Common myeloid progenitor, CD34-positive (primary cell): ENCODE measurements around the gene CCNDBP1.

Experiments used
- CTCF ChIA-PET: fragments of 350-600 bp; sonication (Branson Sonifier 250); formaldehyde crosslinking; loops from one replicate; lab custom pipeline; 2021; ENCODE audit warnings: antibody characterized with exemption; lab: Charles Lee
- POLR2A ChIA-PET: fragments of 350-600 bp; sonication (Branson Sonifier 250); formaldehyde crosslinking; loops from one replicate; lab custom pipeline; 2021; ENCODE audit warnings: antibody characterized with exemption; lab: Charles Lee
- DNase-seq, 3 donors: peaks; one replicate each; pipeline versions ENCODE4 v3.0.0 to v3.0.0-alpha.2; 2013
- H3K27ac ChIP-seq, 2 experiments: 1 replicate in 1 of 2; 2 replicates in 1 of 2; pipeline ENCODE4 v1.7.0; 2013; ENCODE audit warnings: inconsistent platforms in 2 of 2, low read length in 2 of 2, mild to moderate bottlenecking in 2 of 2, low read depth in 1 of 2, moderate library complexity in 1 of 2; ENCODE audit not compliant: severe bottlenecking in 2 of 2, insufficient read depth in 1 of 2, poor library complexity in 1 of 2
- H3K27me3 ChIP-seq, 5 experiments: replicated peaks in 2 of 5; 1 replicate in 3 of 5; 2 replicates in 2 of 5; pipeline versions ENCODE4 v1.6.1 to v1.7.0; 2013; ENCODE audit warnings: low read length in 4 of 5, mild to moderate bottlenecking in 2 of 5, moderate library complexity in 2 of 5, inconsistent platforms in 1 of 5; ENCODE audit not compliant: insufficient read depth in 5 of 5, control insufficient read depth in 4 of 5
- H3K36me3 ChIP-seq, 4 experiments: 1 replicate in 2 of 4; 2 replicates in 2 of 4; pipeline versions ENCODE4 v1.6.1 to v1.7.0; 2013; ENCODE audit warnings: low read length in 3 of 4, control low read depth in 1 of 4, mild to moderate bottlenecking in 1 of 4; ENCODE audit not compliant: control insufficient read depth in 4 of 4, insufficient read depth in 4 of 4
- H3K4me1 ChIP-seq, 4 experiments: 1 replicate in 3 of 4; 2 replicates in 1 of 4; pipeline versions ENCODE4 v1.6.1 to v1.7.1; 2013; ENCODE audit warnings: low read length in 3 of 4, mild to moderate bottlenecking in 3 of 4, control low read depth in 1 of 4, inconsistent platforms in 1 of 4, moderate library complexity in 1 of 4; ENCODE audit not compliant: control insufficient read depth in 4 of 4, insufficient read depth in 4 of 4; ENCODE audit errors: control extremely low read depth in 1 of 4
- H3K4me3 ChIP-seq, 7 experiments: 1 replicate in 4 of 7; 2 replicates in 3 of 7; pipeline versions ENCODE4 v1.5.1 to v1.7.0; 2013; ENCODE audit warnings: mild to moderate bottlenecking in 7 of 7, low read length in 6 of 7, moderate library complexity in 6 of 7, inconsistent platforms in 2 of 7, low read depth in 2 of 7, control low read depth in 1 of 7; ENCODE audit not compliant: insufficient read depth in 4 of 7, control insufficient read depth in 1 of 7; ENCODE audit errors: extremely low read depth in 1 of 7
- H3K9me3 ChIP-seq, 5 experiments: 1 replicate in 4 of 5; 2 replicates in 1 of 5; pipeline versions ENCODE4 v1.6.1 to v1.7.1; 2013; ENCODE audit warnings: low read length in 4 of 5, mild to moderate bottlenecking in 2 of 5, inconsistent platforms in 1 of 5, low read depth in 1 of 5, moderate library complexity in 1 of 5; ENCODE audit not compliant: control insufficient read depth in 4 of 5, insufficient read depth in 2 of 5; ENCODE audit errors: control extremely low read depth in 1 of 5
- WGBS: methylation state at CpG from one replicate; pipeline ENCODE4 v1.1.5; 2013; ENCODE audit not compliant: insufficient coverage; 5-methylcytosine and 5-hydroxymethylcytosine counted together

CCNDBP1 gene

DNA sequence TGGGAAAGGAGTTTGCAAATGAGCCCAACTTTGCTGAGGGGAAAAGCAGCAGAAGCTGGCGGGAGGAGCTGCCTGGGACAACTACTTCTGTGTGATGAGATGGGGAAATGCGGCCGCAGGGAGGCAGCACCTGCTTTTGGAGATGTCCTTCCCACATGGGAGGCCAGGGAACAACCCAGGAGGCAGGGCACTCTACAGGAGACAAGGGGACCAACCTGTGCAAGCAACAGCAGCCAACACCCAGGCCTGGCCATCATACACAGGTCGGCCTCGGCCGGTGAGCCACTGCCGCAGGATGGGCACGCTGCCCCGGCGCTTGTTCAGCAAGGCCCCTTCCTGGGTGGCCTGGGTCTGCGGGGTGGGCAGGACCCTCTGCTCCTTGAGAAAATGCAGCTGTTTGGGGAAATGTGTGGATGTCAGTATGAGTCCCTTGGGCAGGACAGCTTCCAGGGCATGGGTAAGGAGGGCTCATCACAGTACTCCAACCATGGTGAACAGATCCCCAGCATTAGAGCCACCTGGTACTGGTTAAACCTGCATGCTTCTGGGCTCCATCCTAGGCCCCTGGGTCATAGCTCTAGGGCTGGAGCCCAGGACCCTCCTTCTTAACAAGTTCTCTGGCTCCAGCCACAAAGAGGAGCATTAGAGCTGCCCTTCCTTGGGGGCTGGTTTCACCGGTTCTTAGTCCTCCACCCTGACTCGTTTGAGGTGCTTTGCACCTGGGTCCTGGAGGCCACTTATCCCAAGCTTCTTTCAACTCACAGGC lies 24.0 kb downstream of the CCNDBP1 start:
- H3K9me3 ChIP-seq = no peaks in the 10 kb centered on the region
- H3K27me3 ChIP-seq = peaks cover 0 to 25% (median 13%) of the 10 kb centered on the region in 5 experiments
- H3K27ac ChIP-seq = no peak overlapping the region
- POLR2A ChIA-PET = no interaction called here
- no peaks in the 10 kb centered on the region for H3K4me1 ChIP-seq
- peak in 2 of 3 donors; percentile 17 to 25 for DNase-seq
- H3K4me3 ChIP-seq = no peak overlapping the region
- CTCF ChIA-PET = interaction anchor here (0.6 to 4.4 kb wide), 4 partner anchors 16 to 1944 kb away, joined by 3 to 27 read pairs (median 12); partner anchors contain the start of gene TGM5
- no peaks in the 10 kb centered on the region for H3K36me3 ChIP-seq
- WGBS = 81% methylated on average over 10 of the region's 13 CpGs

GRCh38 chr15:43210172-43210745 lies 25.1 kb downstream of the CCNDBP1 start:
- POLR2A ChIA-PET = no interaction called here
- peaks cover 0 to 25% (median 11%) of the 10 kb centered on the region in 5 experiments for H3K27me3 ChIP-seq
- no peaks in the 10 kb centered on the region for H3K4me1 ChIP-seq
- no peak overlapping the region for H3K27ac ChIP-seq
- WGBS = 99% methylated on average over 9 of the region's 15 CpGs
- H3K36me3 ChIP-seq = no peaks in the 10 kb centered on the region
- H3K4me3 ChIP-seq = no peak overlapping the region
- no peaks in the 10 kb centered on the region for H3K9me3 ChIP-seq
- CTCF ChIA-PET = interaction anchor here (0.6 to 4.4 kb wide), 9 partner anchors 9 to 1943 kb away, joined by 3 to 27 read pairs (median 4); partner anchors contain the start of genes EPB42 and TGM5
- no peak for DNase-seq

DNA sequence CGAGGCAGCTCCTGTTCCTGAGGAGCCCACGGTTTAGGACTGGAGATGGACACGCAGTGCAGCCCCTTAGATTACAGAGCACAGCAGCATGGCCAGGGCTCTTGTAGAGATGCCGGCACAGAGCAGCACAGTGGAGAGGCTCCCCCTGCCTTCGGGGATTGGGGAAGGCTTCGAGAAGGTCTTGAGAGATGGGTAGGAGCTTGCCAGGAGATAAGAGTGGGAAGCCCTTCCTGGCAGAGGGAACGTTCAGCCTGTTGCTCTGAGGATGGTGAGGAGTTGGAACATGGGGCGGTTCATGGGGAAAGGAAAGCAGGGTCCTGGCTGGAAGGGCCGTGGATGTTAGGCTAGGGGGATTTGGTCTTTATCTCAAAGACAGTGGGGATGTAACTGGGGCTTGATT lies 25.6 kb downstream of the CCNDBP1 start:
- H3K4me1 ChIP-seq = no peaks in the 10 kb centered on the region
- H3K9me3 ChIP-seq = no peaks in the 10 kb centered on the region
- 83% methylated on average over 9 of the region's 9 CpGs for WGBS
- no peak for DNase-seq
- H3K4me3 ChIP-seq = no peak overlapping the region
- POLR2A ChIA-PET = no interaction called here
- no peaks in the 10 kb centered on the region for H3K36me3 ChIP-seq
- peaks cover 0 to 25% (median 11%) of the 10 kb centered on the region in 5 experiments for H3K27me3 ChIP-seq
- CTCF ChIA-PET = interaction anchor here (0.8 to 4.5 kb wide), 10 partner anchors 8 to 75 kb away, joined by 3 to 23 read pairs (median 4); partner anchors contain the start of gene EPB42
- H3K27ac ChIP-seq = no peak overlapping the region

DNA sequence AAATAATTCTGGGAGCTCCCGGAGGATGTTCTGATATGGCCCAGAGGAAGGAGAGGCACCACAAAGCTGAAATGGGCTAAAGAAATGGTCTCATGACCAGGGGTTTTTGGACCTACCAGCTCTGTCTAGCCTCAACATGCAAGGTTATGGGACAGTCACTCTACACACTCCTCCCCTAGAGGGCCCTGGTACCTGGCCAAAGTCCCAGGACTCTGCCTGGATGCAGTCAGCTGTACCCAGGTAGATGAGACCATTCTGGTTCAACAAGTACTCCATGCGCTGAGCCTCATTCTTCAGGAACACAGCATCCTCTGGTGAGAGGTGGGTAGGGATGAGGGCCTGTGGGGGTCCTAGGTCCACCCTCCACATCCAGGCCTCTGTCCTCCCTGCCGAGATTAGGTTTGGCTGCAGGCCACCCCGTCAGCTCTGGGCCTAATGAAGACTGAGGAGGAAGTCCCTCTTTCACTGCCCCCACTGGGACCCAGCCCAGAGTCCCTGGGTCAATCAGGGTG lies 26.1 kb downstream of the CCNDBP1 start:
- ChIA-PET CTCF (interaction anchor here (0.8 to 4.5 kb wide), 12 partner anchors 8 to 74 kb away, joined by 3 to 23 read pairs (median 4); partner anchors contain the start of gene EPB42), POLR2A (no interaction called here)
- no peak overlapping the region for H3K4me3 ChIP-seq
- H3K27ac ChIP-seq = no peak overlapping the region
- no peaks in the 10 kb centered on the region for H3K4me1 ChIP-seq
- no peak for DNase-seq
- no peaks in the 10 kb centered on the region for H3K9me3 ChIP-seq
- 100% methylated on average over 3 of the region's 4 CpGs for WGBS
- H3K36me3 ChIP-seq = no peaks in the 10 kb centered on the region
- H3K27me3 ChIP-seq = peaks cover 0 to 25% (median 11%) of the 10 kb centered on the region in 5 experiments

DNA sequence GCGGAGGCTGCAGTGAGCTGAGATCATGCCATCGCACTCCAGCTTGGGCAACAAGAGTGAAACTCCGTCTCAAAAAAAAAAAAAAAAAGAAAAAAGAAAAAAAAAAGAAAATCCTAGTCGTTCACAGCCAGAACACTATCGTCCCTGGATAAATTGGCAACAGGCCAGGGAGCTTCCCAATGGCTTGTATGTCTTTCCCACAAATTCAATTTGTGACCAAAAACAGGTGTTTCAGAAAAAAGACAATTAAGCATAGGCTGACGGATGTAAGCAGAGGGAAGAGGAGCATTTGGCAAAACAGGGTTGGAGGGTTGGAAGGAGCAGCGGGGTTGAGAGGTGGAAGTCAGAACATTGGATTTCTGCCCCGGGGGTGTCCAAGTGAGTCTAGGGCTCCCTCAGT lies 27.1 kb downstream of the CCNDBP1 start:
- DNase-seq = no peak
- peaks cover 0 to 24% (median 10%) of the 10 kb centered on the region in 5 experiments for H3K27me3 ChIP-seq
- WGBS = 97% methylated on average over 5 of the region's 8 CpGs
- H3K27ac ChIP-seq = no peak overlapping the region
- H3K9me3 ChIP-seq = no peaks in the 10 kb centered on the region
- H3K4me3 ChIP-seq = no peak overlapping the region
- no peaks in the 10 kb centered on the region for H3K36me3 ChIP-seq
- CTCF ChIA-PET = interaction anchor here (1.1 to 4.5 kb wide), 5 partner anchors 9 to 73 kb away, joined by 4 to 23 read pairs (median 8); no protein-coding TSS in a partner anchor
- no peaks in the 10 kb centered on the region for H3K4me1 ChIP-seq
- POLR2A ChIA-PET = no interaction called here

- Histone ChIP-seq H3K27ac (no peak overlapping the region), H3K36me3 (no peaks in the 10 kb centered on the region), H3K27me3 (peaks cover 0 to 19% (median 6%) of the 10 kb centered on the region in 5 experiments), H3K9me3 (no peaks in the 10 kb centered on the region), H3K4me1 (no peaks in the 10 kb centered on the region), H3K4me3 (no peak overlapping the region)
- POLR2A ChIA-PET = no interaction called here
- CTCF ChIA-PET = interaction anchor here (0.8 to 4.5 kb wide), 5 partner anchors 10 to 73 kb away, joined by 3 to 23 read pairs (median 8); no protein-coding TSS in a partner anchor
- DNase-seq = no peak
These were observed 27.7 kb downstream of the CCNDBP1 start for GRCh38 chr15:43212951-43213350.
